Measurements from ENCODE around the gene OR8G1. TPM values are rescaled to one million over a fixed set of nuclear protein-coding genes. Genes with fewer than 3 reads are reported as not detected.

OR8G1 gene
- total and polyA plus RNA-seq, 2 of the 8 experiments (the other 6 are each of a cell fraction or from before 2014, with no cell fraction given), result not detected

GRCh38 chr11:124278261-124278660 lies 37.4 kb downstream of the OR8G1 start:
- DNase-seq (ENCODE audit: low read depth in 1 of 2, low spot score in 2 of 2) (no peak), FAIRE-seq (no peak)
- H3K4me3 ChIP-seq (ENCODE audit: extremely low read depth in 1 of 4, insufficient read depth in 2 of 4, low read depth in 3 of 4, low read length in 4 of 4), result no peak overlapping the region
- no peaks in the 10 kb centered on the region for H3K36me3 ChIP-seq (ENCODE audit: control insufficient read depth in 2 of 4, insufficient read depth in 4 of 4, low read length in 3 of 4)
- no peaks in the 10 kb centered on the region for H3K9me3 ChIP-seq (ENCODE audit: insufficient read depth in 2 of 2, low read depth in 1 of 2, low read length in 1 of 2)
- no peak overlapping the region for H3K4me2 ChIP-seq (ENCODE audit: insufficient read depth in 1 of 2, low read depth in 2 of 2, low read length in 2 of 2)
- H2BK120ac ChIP-seq (replicated peaks; ENCODE audit: low read depth, low read length), result no peak overlapping the region
- peaks cover 0 to 3% (median 0%) of the 10 kb centered on the region in 4 experiments; a peak in 1 of 7 replicates for H3K4me1 ChIP-seq (replicated peaks in 1 of 4; ENCODE audit: control insufficient read depth in 3 of 4, insufficient read depth in 4 of 4, low read length in 3 of 4)
- no peak overlapping the region for H4K8ac ChIP-seq (ENCODE audit: extremely low read depth, insufficient read depth, low read length)
- H2AK5ac ChIP-seq (ENCODE audit: low read depth, low read length), result no peak overlapping the region
- TF ChIP-seq SP1 (IDR thresholded peaks at IDR 0.05; ENCODE audit: low read depth, low read length), result no peak
- TF ChIP-seq NRF1 (IDR thresholded peaks at IDR 0.05; ENCODE audit: low read depth, low read length), result no peak
- no peak for TF ChIP-seq ATF2 (IDR thresholded peaks at IDR 0.05; ENCODE audit: low read length)
- no peak for TF ChIP-seq RNF2 (IDR thresholded peaks at IDR 0.05; ENCODE audit: borderline replicate concordance, low read depth, low read length, missing control alignments, poor library complexity, severe bottlenecking)
- no peak for TF ChIP-seq SP4 (IDR thresholded peaks at IDR 0.05; ENCODE audit: low read length)
- TF ChIP-seq SAP30 (IDR thresholded peaks at IDR 0.05; ENCODE audit: insufficient read depth, insufficient replicate concordance, low read length), result no peak
- TF ChIP-seq CREB1 (IDR thresholded peaks at IDR 0.05), result no peak
- ChIA-PET CTCF (ENCODE audit: partially characterized antibody) (interaction anchor here (0.7 to 2.5 kb wide), 9 partner anchors 23 to 209 kb away, joined by 3 to 13 read pairs (median 5); partner anchors contain the start of genes OR8G5 and VWA5A), POLR2A (ENCODE audit: partially characterized antibody) (interaction anchor here (1.0 kb wide), 1 partner anchor 149 kb away, joined by 3 read pairs; no protein-coding TSS in a partner anchor)
- no peak overlapping the region for H2BK12ac ChIP-seq (ENCODE audit: low read depth, low read length)
- H3K27ac ChIP-seq (ENCODE audit: low read depth, low read length), result no peak overlapping the region
- no peaks in the 10 kb centered on the region for H3K27me3 ChIP-seq (replicated peaks in 1 of 4; ENCODE audit: control insufficient read depth in 3 of 4, extremely low read depth in 1 of 4, insufficient read depth in 3 of 4, low read length in 3 of 4)
- no peak overlapping the region for H3K9ac ChIP-seq (replicated peaks in 1 of 4; ENCODE audit: extremely low read depth in 1 of 4, low read depth in 3 of 4, low read length in 3 of 4)
- no peaks in the 10 kb centered on the region for H3K23me2 ChIP-seq (ENCODE audit: low read depth, low read length)
- H3K4ac ChIP-seq (replicated peaks; ENCODE audit: insufficient read length, low read depth, low read length), result no peak overlapping the region
- no peak overlapping the region for H4K91ac ChIP-seq (replicated peaks; ENCODE audit: insufficient read length, low read length)
- H4K5ac ChIP-seq (ENCODE audit: insufficient read length, low read depth, low read length), result no peak overlapping the region
- H3K18ac ChIP-seq (ENCODE audit: extremely low read depth, low read length), result no peak overlapping the region
- H2BK15ac ChIP-seq (ENCODE audit: low read length), result no peak overlapping the region
- no peak overlapping the region for H3K14ac ChIP-seq (ENCODE audit: insufficient read length)
- no peak overlapping the region for H2BK5ac ChIP-seq (ENCODE audit: low read depth, low read length)
- H3K56ac ChIP-seq (replicated peaks; ENCODE audit: insufficient read length, low read depth, low read length), result no peak overlapping the region
- no peaks in the 10 kb centered on the region for H3K79me1 ChIP-seq (ENCODE audit: low read depth, low read length)
- H2AFZ ChIP-seq (ENCODE audit: low read length), result no peak overlapping the region
- H4K20me1 ChIP-seq (replicated peaks in 1 of 2; ENCODE audit: control insufficient read depth in 1 of 2, insufficient read depth in 2 of 2, low read length in 2 of 2), result no peaks in the 10 kb centered on the region
- H3K23ac ChIP-seq (ENCODE audit: insufficient read length), result no peak overlapping the region
- 44% methylated on average over 2 of the region's 2 CpGs; no CpG with 5 or more reads in 1 of the 2 experiments for WGBS, 2 experiments (ENCODE audit: extremely low coverage in 1 of 2, insufficient coverage in 1 of 2, insufficient read length in 1 of 2, insufficient replicate concordance in 2 of 2, low coverage in 1 of 2, low lambda C conversion rate in 2 of 2, missing lambda C conversion rate in 1 of 2)
- no peak overlapping the region for H2BK20ac ChIP-seq (ENCODE audit: low read length)
- no peaks in the 10 kb centered on the region for H3K79me2 ChIP-seq (ENCODE audit: control insufficient read depth in 1 of 2, insufficient read depth in 2 of 2, low read length in 2 of 2)

Measured in H1 (cell line).